Pancreas (tissue), 10 donors: ENCODE measurements around the gene SIAH2. TPM values are rescaled to one million over a fixed set of nuclear protein-coding genes. Genes with fewer than 3 reads are reported as not detected.

Experiments
- ATAC-seq, 4 donors: fragments of 200-7000 bp; cut with Tn5 transposase; one replicate each; pipeline versions ENCODE4 v1.8.0 to v1.9.1; 2020; ENCODE audit warnings: mild to moderate bottlenecking in 4 of 4, moderate library complexity in 4 of 4
- DNase-seq, 6 donors: peaks; one replicate each; pipeline ENCODE4 v3.0.0-alpha.2; 2020
- FAIRE-seq: peaks from 2 replicates; lab custom pipeline; 2012; peaks lifted over from hg19 to GRCh38; lab: Jason Lieb, UNC
- H3K27ac ChIP-seq, 4 donors: fragments of 200-600 bp; sonication (generic); 1 replicate in 3 of 4; 2 replicates in 1 of 4; pipeline versions ENCODE4 v1.5.0 to v1.8.0; 2020
- H3K27me3 ChIP-seq, 4 donors: fragments of 200-600 bp; one replicate each; pipeline ENCODE4 v1.8.0; 2021
- H3K36me3 ChIP-seq, 3 donors: fragments of 200-600 bp; sonication (generic) in 1 of 3; one replicate each; pipeline versions ENCODE4 v1.5.0 to v1.8.0; 2020 to 2021
- H3K4me1 ChIP-seq, 3 donors: fragments of 200-600 bp; one replicate each; pipeline ENCODE4 v1.8.0; 2021
- H3K4me3 ChIP-seq, 4 donors: fragments of 200-600 bp; sonication (generic) in 2 of 4; one replicate each; pipeline versions ENCODE4 v1.5.0 to v1.8.0; 2020 to 2021
- H3K9me3 ChIP-seq, 4 donors: fragments of 200-600 bp; one replicate each; pipeline ENCODE4 v1.8.0; 2021
- CTCF ChIP-seq, 4 donors: fragments of 200-600 bp; sonication (generic) in 3 of 4; IDR thresholded peaks; one replicate each; pipeline versions ENCODE4 v1.5.0 to v1.8.0; 2021; ENCODE audit warnings: antibody characterized with exemption in 4 of 4
- WGBS, 2 donors: extraction: QIAGEN DNeasy Blood & Tissue Kit; methylation state at CpG; one replicate each; pipeline ENCODE4 v1.1.7; 2013; 5-methylcytosine and 5-hydroxymethylcytosine counted together
- intact Hi-C, 3 donors: fragments of 100-400 bp; cut with DNase I; formaldehyde crosslinking; loops; one replicate each; pipeline versions ENCODE4 v1.11.1 to v1.14.2; 2022
- polyA plus RNA-seq, 2 donors: library from polyadenylated mRNA; stranded (reverse); fragments of 200-250 nt; gene quantifications; one replicate each; pipeline ENCODE4 v1.2.3, GENCODE V29; 2013
- total RNA-seq, 6 donors: library from RNA; stranded (reverse); fragmentation: NEBNext Ultra II Directional in 4 of 6; extraction: Animal tissue kit (Norgen Biotek cat#: 25700) in 4 of 6; gene quantifications; one replicate each; pipeline versions ENCODE4 v1.2.1 to v1.2.4, GENCODE V29; 2021 to 2023
- donor health status: healthy with polysubstance abuse.
- donor health status: DM: no; HTN: no; CAD: no; lungs with moderate emphysema.
- donor health status: DM: no; HTN: no; CAD: no.
- donor health status: control.
- donor health status: control.
- donor health status: Bipolar disorder and iron deficiency.
- donor health status: DM: yes; HTN: yes; CAD: no.
- donor health status: DM: no; HTN: no; CAD: no.
- donor health status: DM: no; HTN: no; CAD: no.
- donor health status: DM: yes; HTN: yes; CAD: no.

SIAH2 gene
- 10 to 100 TPM in 5 of 6 donors, 1 to 10 TPM in 1; 9.7 to 14.9 (median 14.6) TPM for total RNA-seq
- 1 to 10 TPM; 5.5 to 7.1 TPM for polyA plus RNA-seq

- H3K27ac ChIP-seq, result peak within 1 kb of the TSS; percentile 91 to 97 (median 95)
- 0 to 1% methylated on average over 46 to 70 of the region's 70 CpGs for WGBS, 2 donors
- H3K9me3 ChIP-seq, result no peaks in the 10 kb centered on the region
- no peaks in the 10 kb centered on the region for H3K36me3 ChIP-seq
- DNase-seq (peak; percentile 89 to 96 (median 92)), ATAC-seq (peak; percentile 83 to 91 (median 90)), FAIRE-seq (no peak)
- TF ChIP-seq CTCF (IDR thresholded peaks at IDR 0.05), result no peak
- H3K27me3 ChIP-seq, result no peaks in the 10 kb centered on the region
- intact Hi-C loops, result no loop called here
- peaks cover 5 to 19% (median 6%) of the 10 kb centered on the region in 3 donors for H3K4me1 ChIP-seq
- H3K4me3 ChIP-seq, result peak within 1 kb of the TSS; percentile 67 to 81 (median 76)
Observed at GRCh38 chr3:150763122-150763840, at the start of gene SIAH2. SIAH2 (minus strand) TSS chr3:150763169; CDS start chr3:150762849, 320 bp downstream.

GRCh38 chr3:150811984-150812383 lies 49.0 kb upstream of the SIAH2 start:
- H3K4me3 ChIP-seq, result no peak overlapping the region
- H3K9me3 ChIP-seq, result no peaks in the 10 kb centered on the region
- intact Hi-C loops, result no loop called here
- no peak for ATAC-seq
- H3K36me3 ChIP-seq, result no peaks in the 10 kb centered on the region
- no peaks in the 10 kb centered on the region for H3K4me1 ChIP-seq
- TF ChIP-seq CTCF (IDR thresholded peaks at IDR 0.05), result no peak
- no peaks in the 10 kb centered on the region for H3K27me3 ChIP-seq
- no peak for FAIRE-seq
- WGBS, 2 donors, result 85 to 89% methylated on average over 5 of the region's 5 CpGs
- no peak for DNase-seq
- H3K27ac ChIP-seq, result no peak overlapping the region

GRCh38 chr3:150810641-150811040 lies 47.7 kb upstream of the SIAH2 start:
- intact Hi-C loops, result no loop called here
- no peak overlapping the region for H3K4me3 ChIP-seq
- H3K4me1 ChIP-seq, result no peaks in the 10 kb centered on the region
- no peaks in the 10 kb centered on the region for H3K9me3 ChIP-seq
- H3K27me3 ChIP-seq, result no peaks in the 10 kb centered on the region
- ATAC-seq (no peak), FAIRE-seq (no peak), DNase-seq (no peak)
- H3K36me3 ChIP-seq, result no peaks in the 10 kb centered on the region
- no peak overlapping the region for H3K27ac ChIP-seq
- WGBS, 2 donors, result 84 to 89% methylated on average over 1 of the region's 1 CpG
- no peak for TF ChIP-seq CTCF (IDR thresholded peaks at IDR 0.05)

GRCh38 chr3:150806185-150806835 lies 43.3 kb upstream of the SIAH2 start:
- no peak overlapping the region for H3K4me3 ChIP-seq
- ATAC-seq, result no peak
- H3K36me3 ChIP-seq, result no peaks in the 10 kb centered on the region
- H3K27ac ChIP-seq, result no peak overlapping the region
- TF ChIP-seq CTCF (IDR thresholded peaks at IDR 0.05), result no peak
- intact Hi-C loops, result no loop called here
- no peaks in the 10 kb centered on the region for H3K9me3 ChIP-seq
- H3K27me3 ChIP-seq, result no peaks in the 10 kb centered on the region
- H3K4me1 ChIP-seq, result no peaks in the 10 kb centered on the region
- WGBS, 2 donors, result 63 to 66% methylated on average over 5 of the region's 5 CpGs
- DNase-seq, result no peak
- FAIRE-seq, result no peak

GRCh38 chr3:150805354-150805753 lies 42.4 kb upstream of the SIAH2 start:
- ATAC-seq (no peak), FAIRE-seq (no peak), DNase-seq (no peak)
- Histone ChIP-seq H3K4me3 (no peak overlapping the region), H3K9me3 (no peaks in the 10 kb centered on the region), H3K27me3 (no peaks in the 10 kb centered on the region), H3K36me3 (no peaks in the 10 kb centered on the region), H3K27ac (no peak overlapping the region), H3K4me1 (no peaks in the 10 kb centered on the region)
- 59 to 63% methylated on average over 2 of the region's 2 CpGs for WGBS, 2 donors
- TF ChIP-seq CTCF (IDR thresholded peaks at IDR 0.05), result no peak
- intact Hi-C loops, result no loop called here
